ENCODE results near the gene CPED1.

The CPED1 gene

DNA sequence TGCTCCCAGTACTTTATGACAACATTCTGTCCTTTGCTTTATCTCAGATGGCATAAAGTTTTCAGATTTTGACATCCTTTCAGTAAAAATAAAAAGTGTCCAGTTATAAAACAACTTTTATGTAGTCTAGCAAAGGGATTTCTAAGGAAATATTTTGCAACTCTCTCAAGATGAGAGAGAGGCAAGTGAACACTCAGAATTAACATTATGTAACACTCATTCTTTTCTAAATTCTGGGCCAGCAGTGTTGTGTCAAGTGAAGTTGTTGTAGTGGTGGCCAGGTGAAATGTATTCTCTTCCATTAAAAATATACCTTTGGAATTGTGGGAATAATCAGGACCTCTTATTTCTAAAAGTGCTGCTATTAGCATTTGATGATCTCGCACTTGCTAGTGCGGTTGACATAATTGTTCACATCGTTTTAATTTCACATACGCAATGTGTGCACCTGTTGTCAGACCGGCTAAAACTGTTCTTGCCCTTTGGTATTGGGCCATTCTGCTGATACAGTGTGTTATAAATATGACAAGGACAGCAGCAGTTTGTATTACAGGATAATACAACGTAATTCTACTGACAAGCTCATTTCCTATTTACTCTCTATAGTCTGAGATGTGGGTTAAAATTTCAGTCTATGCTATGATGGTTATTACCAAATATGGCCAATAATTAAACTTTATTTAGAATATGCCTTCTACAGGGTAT, 23.8 kb downstream of the CPED1 start:
- Histone ChIP-seq H3K4me3 (no peak overlapping the region), H3K36me3 (ENCODE audit: insufficient read depth, low read length) (no peaks in the 10 kb centered on the region), H3K9ac (ENCODE audit: insufficient read length) (no peak overlapping the region), H3K9me3 (ENCODE audit: low read depth, low read length) (no peaks in the 10 kb centered on the region), H3K27ac (no peak overlapping the region)
- TF ChIP-seq POLR2AphosphoS5 (IDR thresholded peaks at IDR 0.05; ENCODE audit: borderline replicate concordance, low read depth, low read length) (no peak), EZH2 (IDR thresholded peaks at IDR 0.05) (no peak), FOXP2 (optimal IDR thresholded peaks at IDR 0.05; ENCODE audit: control extremely low read depth, extremely low read length, insufficient read depth) (no peak)
- no peak for DNase-seq (ENCODE audit: low read depth, low spot score)

DNA sequence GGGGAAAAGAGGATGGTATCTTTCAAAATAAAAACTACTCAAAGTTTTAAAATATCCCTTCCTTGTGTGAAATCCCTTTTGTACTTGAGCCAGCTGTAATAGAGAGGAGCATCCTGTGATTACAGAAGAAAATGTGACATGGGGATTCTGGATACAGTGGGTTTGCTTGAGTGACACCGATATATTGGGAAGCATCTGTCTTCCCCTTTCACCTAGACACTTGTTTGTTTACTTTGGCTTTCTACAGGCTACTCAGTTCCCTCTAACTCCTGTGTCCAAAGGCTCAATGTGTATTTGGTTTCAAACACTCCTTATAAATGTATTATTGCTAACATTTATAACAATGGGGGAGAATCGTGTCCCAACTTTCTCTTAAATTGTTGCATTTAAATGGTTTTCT, 24.4 kb downstream of the CPED1 start:
- Histone ChIP-seq H3K9me3 (ENCODE audit: low read depth, low read length) (no peaks in the 10 kb centered on the region), H3K36me3 (ENCODE audit: insufficient read depth, low read length) (no peaks in the 10 kb centered on the region), H3K4me3 (no peak overlapping the region), H3K27ac (no peak overlapping the region), H3K9ac (ENCODE audit: insufficient read length) (no peak overlapping the region)
- DNase-seq (ENCODE audit: low read depth, low spot score): no peak
- TF ChIP-seq FOXP2 (optimal IDR thresholded peaks at IDR 0.05; ENCODE audit: control extremely low read depth, extremely low read length, insufficient read depth) (no peak), POLR2AphosphoS5 (IDR thresholded peaks at IDR 0.05; ENCODE audit: borderline replicate concordance, low read depth, low read length) (no peak), EZH2 (IDR thresholded peaks at IDR 0.05) (no peak)

GRCh38 chr7:121015560-121015959, 27.0 kb downstream of the CPED1 start:
- H3K9me3 ChIP-seq (ENCODE audit: low read depth, low read length): no peaks in the 10 kb centered on the region
- H3K9ac ChIP-seq (ENCODE audit: insufficient read length): no peak overlapping the region
- H3K27ac ChIP-seq: no peak overlapping the region
- H3K4me3 ChIP-seq: no peak overlapping the region
- TF ChIP-seq EZH2 (IDR thresholded peaks at IDR 0.05): no peak
- TF ChIP-seq FOXP2 (optimal IDR thresholded peaks at IDR 0.05; ENCODE audit: control extremely low read depth, extremely low read length, insufficient read depth): no peak
- no peak for TF ChIP-seq POLR2AphosphoS5 (IDR thresholded peaks at IDR 0.05; ENCODE audit: borderline replicate concordance, low read depth, low read length)
- H3K36me3 ChIP-seq (ENCODE audit: insufficient read depth, low read length): no peaks in the 10 kb centered on the region
- no peak for DNase-seq (ENCODE audit: low read depth, low spot score)

DNA sequence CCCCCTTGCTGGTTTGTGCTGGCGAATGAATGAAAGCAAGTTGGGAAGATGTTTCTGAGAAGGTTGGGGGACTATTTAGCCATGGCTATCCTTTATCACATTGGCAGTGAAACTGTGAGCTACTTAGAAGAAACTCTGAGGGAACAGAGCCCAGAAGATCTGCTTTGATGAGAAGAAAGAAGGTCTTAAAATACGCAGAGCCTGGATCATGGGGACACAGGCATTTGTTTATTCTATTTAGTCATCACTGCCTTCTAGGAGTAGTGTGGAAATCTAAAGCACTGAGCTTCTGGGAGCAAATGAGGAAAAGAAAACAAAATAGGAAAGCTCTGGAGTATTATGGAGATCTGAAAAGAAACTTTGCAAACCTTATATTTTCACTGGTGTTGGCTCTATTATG, 28.5 kb downstream of the CPED1 start:
- DNase-seq (ENCODE audit: low read depth, low spot score): no peak
- Histone ChIP-seq H3K36me3 (ENCODE audit: insufficient read depth, low read length) (no peaks in the 10 kb centered on the region), H3K9me3 (ENCODE audit: low read depth, low read length) (no peaks in the 10 kb centered on the region), H3K4me3 (no peak overlapping the region), H3K27ac (no peak overlapping the region), H3K9ac (ENCODE audit: insufficient read length) (no peak overlapping the region)
- TF ChIP-seq FOXP2 (optimal IDR thresholded peaks at IDR 0.05; ENCODE audit: control extremely low read depth, extremely low read length, insufficient read depth) (no peak), POLR2AphosphoS5 (IDR thresholded peaks at IDR 0.05; ENCODE audit: borderline replicate concordance, low read depth, low read length) (no peak), EZH2 (IDR thresholded peaks at IDR 0.05) (no peak)

- DNase-seq (ENCODE audit: low read depth, low spot score): no peak
- no peak overlapping the region for H3K9ac ChIP-seq (ENCODE audit: insufficient read length)
- H3K36me3 ChIP-seq (ENCODE audit: insufficient read depth, low read length): no peaks in the 10 kb centered on the region
- TF ChIP-seq FOXP2 (optimal IDR thresholded peaks at IDR 0.05; ENCODE audit: control extremely low read depth, extremely low read length, insufficient read depth) (no peak), POLR2AphosphoS5 (IDR thresholded peaks at IDR 0.05; ENCODE audit: borderline replicate concordance, low read depth, low read length) (no peak), EZH2 (IDR thresholded peaks at IDR 0.05) (no peak)
- H3K9me3 ChIP-seq (ENCODE audit: low read depth, low read length): no peaks in the 10 kb centered on the region
- no peak overlapping the region for H3K4me3 ChIP-seq
- no peak overlapping the region for H3K27ac ChIP-seq
Measured at GRCh38 chr7:121017586-121017985, 29.1 kb downstream of the CPED1 start.

DNA sequence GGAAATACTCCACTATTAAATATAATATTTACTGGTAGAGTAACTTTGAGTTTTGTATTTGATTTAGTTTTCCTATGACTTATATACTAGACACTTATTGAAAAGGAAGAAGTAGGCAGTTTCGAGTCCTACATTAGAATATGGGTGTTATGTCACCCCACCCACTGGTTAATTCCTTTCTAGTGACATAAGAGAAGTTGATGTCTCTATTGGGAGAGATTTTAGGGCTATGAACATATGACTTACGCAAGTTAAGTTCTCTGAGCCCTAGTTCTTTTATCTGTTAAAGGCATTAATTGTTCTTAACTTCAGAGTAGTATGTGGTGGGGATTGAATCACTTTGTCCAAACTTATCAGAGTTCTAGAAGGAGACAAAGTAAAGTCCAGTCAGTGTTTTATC, 30.5 kb downstream of the CPED1 start:
- H3K9me3 ChIP-seq (ENCODE audit: low read depth, low read length): no peaks in the 10 kb centered on the region
- H3K27ac ChIP-seq: no peak overlapping the region
- no peaks in the 10 kb centered on the region for H3K36me3 ChIP-seq (ENCODE audit: insufficient read depth, low read length)
- no peak overlapping the region for H3K9ac ChIP-seq (ENCODE audit: insufficient read length)
- DNase-seq (ENCODE audit: low read depth, low spot score): no peak
- TF ChIP-seq EZH2 (IDR thresholded peaks at IDR 0.05) (no peak), POLR2AphosphoS5 (IDR thresholded peaks at IDR 0.05; ENCODE audit: borderline replicate concordance, low read depth, low read length) (no peak), FOXP2 (optimal IDR thresholded peaks at IDR 0.05; ENCODE audit: control extremely low read depth, extremely low read length, insufficient read depth) (no peak)
- no peak overlapping the region for H3K4me3 ChIP-seq

GRCh38 chr7:121020249-121020988, 31.9 kb downstream of the CPED1 start:
- H3K4me3 ChIP-seq: no peak overlapping the region
- H3K36me3 ChIP-seq (ENCODE audit: insufficient read depth, low read length): no peaks in the 10 kb centered on the region
- H3K27ac ChIP-seq: no peak overlapping the region
- no peak overlapping the region for H3K9ac ChIP-seq (ENCODE audit: insufficient read length)
- DNase-seq (ENCODE audit: low read depth, low spot score): no peak
- no peak for TF ChIP-seq FOXP2 (optimal IDR thresholded peaks at IDR 0.05; ENCODE audit: control extremely low read depth, extremely low read length, insufficient read depth)
- no peak for TF ChIP-seq EZH2 (IDR thresholded peaks at IDR 0.05)
- TF ChIP-seq POLR2AphosphoS5 (IDR thresholded peaks at IDR 0.05; ENCODE audit: borderline replicate concordance, low read depth, low read length): no peak
- H3K9me3 ChIP-seq (ENCODE audit: low read depth, low read length): no peaks in the 10 kb centered on the region

DNA sequence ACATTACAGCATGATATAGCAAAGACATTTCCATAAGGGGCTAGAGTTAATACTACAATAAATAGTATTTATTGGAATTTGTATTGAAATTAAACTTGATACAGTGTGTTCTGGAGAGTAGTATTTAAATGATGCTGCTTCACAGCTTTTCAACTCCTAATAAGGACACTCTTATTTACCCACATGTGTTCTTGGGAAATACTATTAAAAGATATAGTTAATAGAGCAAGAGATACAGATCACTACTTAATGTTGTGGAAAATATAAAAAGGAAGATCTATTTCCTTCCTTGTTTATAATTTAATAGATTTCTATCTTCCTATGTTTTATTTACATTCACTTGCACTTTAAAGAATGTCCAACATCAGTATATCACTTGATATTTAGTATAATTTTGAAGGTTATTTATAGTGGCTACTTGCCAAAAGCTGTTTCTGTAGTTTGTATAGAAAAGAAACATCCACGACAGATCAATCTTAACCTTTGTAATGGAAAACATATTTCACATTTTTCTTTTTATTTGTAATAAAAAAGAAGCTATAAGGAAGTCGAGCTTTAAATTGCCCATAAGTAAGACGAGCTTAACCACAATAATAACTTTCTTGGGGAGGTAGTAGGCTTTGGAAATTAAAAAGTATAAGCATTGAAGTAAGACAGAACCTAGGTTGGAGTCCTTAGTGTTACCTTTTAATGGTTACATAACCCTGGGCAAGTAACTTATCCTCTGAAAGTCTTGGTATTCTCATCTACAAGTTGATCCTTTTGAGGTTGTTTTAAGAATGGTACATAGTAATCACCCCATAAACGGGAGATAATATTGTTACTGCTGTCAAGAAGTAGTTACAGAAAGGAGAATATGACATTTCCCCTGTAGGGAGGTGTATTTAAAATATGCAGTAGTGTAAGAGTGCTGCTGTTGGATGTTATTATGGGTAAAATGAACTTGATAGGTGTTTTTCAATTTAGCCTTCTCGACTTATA, 32.8 kb downstream of the CPED1 start:
- no peak for DNase-seq (ENCODE audit: low read depth, low spot score)
- no peak overlapping the region for H3K27ac ChIP-seq
- no peaks in the 10 kb centered on the region for H3K36me3 ChIP-seq (ENCODE audit: insufficient read depth, low read length)
- no peak overlapping the region for H3K4me3 ChIP-seq
- H3K9ac ChIP-seq (ENCODE audit: insufficient read length): no peak overlapping the region
- H3K9me3 ChIP-seq (ENCODE audit: low read depth, low read length): no peaks in the 10 kb centered on the region
- TF ChIP-seq FOXP2 (optimal IDR thresholded peaks at IDR 0.05; ENCODE audit: control extremely low read depth, extremely low read length, insufficient read depth) (no peak), POLR2AphosphoS5 (IDR thresholded peaks at IDR 0.05; ENCODE audit: borderline replicate concordance, low read depth, low read length) (no peak), EZH2 (IDR thresholded peaks at IDR 0.05) (no peak)
